IPS-15b (cell line): ENCODE data around the gene CD207.
"Not testable (repeated sequence)": the region's sequence is repeated elsewhere in the genome, so short reads cannot be mapped to it uniquely, and the experiment has no call there.

ENCODE experiments used
- H3K27me3 ChIP-seq: one replicate; pipeline ENCODE4 v1.6.1; 2013; ENCODE audit warnings: low read length; ENCODE audit not compliant: control insufficient read depth, insufficient read depth
- H3K36me3 ChIP-seq: one replicate; pipeline ENCODE4 v1.6.1; 2013; ENCODE audit warnings: low read length; ENCODE audit not compliant: control insufficient read depth, insufficient read depth
- H3K4me1 ChIP-seq: one replicate; pipeline ENCODE4 v1.6.1; 2013; ENCODE audit warnings: mild to moderate bottlenecking, low read length; ENCODE audit not compliant: control insufficient read depth, insufficient read depth
- H3K4me3 ChIP-seq: one replicate; pipeline ENCODE4 v1.5.1; 2013; ENCODE audit warnings: low read depth, low read length
- H3K9ac ChIP-seq: one replicate; pipeline ENCODE4 v1.6.1; 2013; ENCODE audit warnings: low read depth, mild to moderate bottlenecking, low read length
- H3K9me3 ChIP-seq: one replicate; pipeline ENCODE4 v1.6.1; 2013; ENCODE audit warnings: mild to moderate bottlenecking, low read length; ENCODE audit not compliant: control insufficient read depth, insufficient read depth

CD207 gene

DNA sequence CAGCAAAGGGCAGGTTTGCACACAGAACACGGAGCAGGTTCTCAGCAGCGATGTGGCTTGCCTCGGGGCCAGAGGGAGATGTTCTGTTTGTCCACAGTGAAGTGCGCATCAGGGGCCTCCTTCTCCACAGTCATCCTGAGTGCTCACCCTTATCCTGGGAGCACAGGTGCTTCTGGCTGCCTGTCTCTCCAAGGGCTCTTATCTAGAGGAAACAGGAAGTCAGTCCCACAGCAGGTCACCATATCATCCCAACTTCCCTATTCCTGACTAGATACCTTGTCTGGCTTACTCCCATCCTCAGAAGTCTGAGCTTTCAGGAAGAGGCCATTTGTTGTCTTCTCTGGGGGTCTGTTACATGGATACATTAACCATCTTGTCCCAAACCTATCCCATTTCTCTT, at the start of gene CD207:
Gene CD207 (minus strand): TSS at position 174 of the 400 bp plus-strand sequence. CDS start 40 bp downstream, at position 134.
- Histone ChIP-seq H3K9me3 (no peaks in the 10 kb centered on the region), H3K36me3 (no peaks in the 10 kb centered on the region), H3K4me3 (no peak within 1 kb of the TSS), H3K27me3 (no peaks in the 10 kb centered on the region), H3K9ac (no peak within 1 kb of the TSS), H3K4me1 (no peaks in the 10 kb centered on the region)

DNA sequence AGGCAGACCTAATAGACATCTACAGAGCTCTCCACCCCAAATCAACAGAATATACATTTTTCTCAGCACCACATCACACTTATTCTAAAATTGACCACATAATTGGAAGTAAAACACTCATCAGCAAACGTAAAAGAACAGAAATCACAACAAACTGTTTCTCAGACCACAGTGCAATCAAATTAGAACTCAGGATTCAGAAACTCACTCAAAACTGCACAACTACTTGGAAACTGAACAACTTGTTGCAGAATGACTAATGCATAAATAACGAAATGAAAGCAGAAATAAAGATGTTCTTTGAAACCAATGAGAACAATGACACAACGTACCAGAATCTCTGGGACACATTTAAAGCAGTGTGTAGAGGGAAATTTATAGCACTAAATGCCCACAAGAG, 42.9 kb upstream of the CD207 start:
- H3K9ac ChIP-seq, H3K9me3 ChIP-seq, H3K4me3 ChIP-seq, H3K4me1 ChIP-seq, H3K36me3 ChIP-seq: not testable (repeated sequence)
- H3K27me3 ChIP-seq: peaks cover 84% of the 10 kb centered on the region

DNA sequence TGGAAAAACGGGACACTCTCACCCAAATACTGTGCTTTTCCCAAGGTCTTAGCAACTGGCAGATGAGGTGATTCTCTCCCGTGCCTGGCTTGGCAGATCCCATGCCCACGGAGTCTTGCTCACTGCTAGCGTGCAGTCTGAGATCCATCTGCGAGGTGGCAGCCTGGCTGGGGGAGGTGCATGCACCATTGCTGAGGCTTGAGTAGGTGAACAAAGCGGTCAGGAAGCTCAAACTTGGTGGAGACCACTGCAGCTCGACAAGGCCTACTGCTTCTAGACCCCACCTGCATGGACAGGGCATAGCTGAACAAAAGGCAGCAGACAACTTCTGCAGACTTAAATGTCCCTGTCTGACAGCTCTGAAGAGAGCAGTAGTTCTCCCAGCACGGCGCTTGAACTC, 40.5 kb upstream of the CD207 start:
- H3K4me3 ChIP-seq, H3K9ac ChIP-seq, H3K4me1 ChIP-seq, H3K36me3 ChIP-seq, H3K9me3 ChIP-seq: not testable (repeated sequence)
- H3K27me3 ChIP-seq: peaks cover 86% of the 10 kb centered on the region

DNA sequence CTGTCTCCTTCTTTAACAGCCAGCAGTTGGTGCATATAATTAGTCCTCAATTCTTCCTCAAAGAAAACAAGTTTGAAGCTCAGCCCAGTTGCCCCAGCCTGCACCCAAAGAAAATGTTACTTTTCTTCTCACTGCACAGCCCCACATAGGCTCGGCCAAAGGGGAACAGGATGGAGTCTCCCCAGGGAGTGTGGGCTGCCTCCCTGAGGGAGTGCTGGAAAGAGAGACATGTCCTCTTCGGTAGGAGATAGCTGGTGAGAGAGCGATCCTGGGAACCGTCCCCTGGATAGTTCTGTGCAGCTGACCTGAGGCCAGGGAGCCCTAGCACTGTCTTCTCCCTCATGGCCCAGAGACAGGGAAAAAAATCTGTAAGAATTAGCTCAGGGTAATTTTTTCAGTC, 37.9 kb upstream of the CD207 start:
- no peaks in the 10 kb centered on the region for H3K36me3 ChIP-seq
- H3K4me1 ChIP-seq: peaks cover 2% of the 10 kb centered on the region
- no peak overlapping the region for H3K4me3 ChIP-seq
- no peaks in the 10 kb centered on the region for H3K9me3 ChIP-seq
- no peak overlapping the region for H3K9ac ChIP-seq
- H3K27me3 ChIP-seq: peaks cover 84% of the 10 kb centered on the region

DNA sequence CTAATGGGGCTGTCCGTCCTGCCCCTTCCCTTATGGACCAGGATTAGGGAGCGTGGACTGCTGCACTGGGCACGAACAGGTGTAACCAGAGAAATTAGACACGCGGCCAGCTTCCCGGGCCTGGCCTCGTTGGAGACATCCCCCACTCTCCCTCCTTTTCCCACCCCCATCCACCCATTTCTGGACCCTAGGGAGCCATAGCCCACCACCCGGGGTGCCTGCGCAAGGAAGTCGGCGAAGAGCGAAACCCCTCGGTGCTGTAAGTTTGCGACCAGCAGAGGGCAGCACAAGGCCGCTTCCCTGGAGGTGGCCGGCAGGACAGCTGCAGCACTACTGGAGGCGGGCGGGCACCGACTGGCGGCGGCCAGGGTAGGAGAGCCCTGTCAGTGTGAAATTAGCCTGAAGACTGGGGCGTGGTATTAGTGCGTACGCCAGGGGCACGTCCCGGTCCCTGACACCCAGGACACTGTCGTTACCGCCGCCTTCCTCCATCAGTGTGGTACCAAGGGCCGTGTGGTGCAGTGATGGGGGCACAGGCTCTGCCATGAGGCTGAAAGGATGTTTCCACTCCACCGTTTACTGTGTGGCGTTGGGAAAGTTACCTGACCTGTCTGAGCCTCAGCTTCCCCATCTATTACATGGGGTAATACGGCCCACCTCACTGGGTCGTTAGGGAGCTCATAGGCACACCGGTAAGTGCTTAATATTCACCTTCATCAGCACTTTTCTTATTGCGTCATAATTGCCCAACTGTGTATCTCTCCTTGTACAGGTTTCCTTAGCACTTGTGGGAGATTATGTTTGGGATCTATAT, 36.0 kb upstream of the CD207 start:
- peaks cover 69% of the 10 kb centered on the region for H3K27me3 ChIP-seq
- no peaks in the 10 kb centered on the region for H3K9me3 ChIP-seq
- no peaks in the 10 kb centered on the region for H3K36me3 ChIP-seq
- peaks cover 2% of the 10 kb centered on the region for H3K4me1 ChIP-seq
- peak overlapping the region; percentile 26 for H3K4me3 ChIP-seq
- H3K9ac ChIP-seq: no peak overlapping the region

DNA sequence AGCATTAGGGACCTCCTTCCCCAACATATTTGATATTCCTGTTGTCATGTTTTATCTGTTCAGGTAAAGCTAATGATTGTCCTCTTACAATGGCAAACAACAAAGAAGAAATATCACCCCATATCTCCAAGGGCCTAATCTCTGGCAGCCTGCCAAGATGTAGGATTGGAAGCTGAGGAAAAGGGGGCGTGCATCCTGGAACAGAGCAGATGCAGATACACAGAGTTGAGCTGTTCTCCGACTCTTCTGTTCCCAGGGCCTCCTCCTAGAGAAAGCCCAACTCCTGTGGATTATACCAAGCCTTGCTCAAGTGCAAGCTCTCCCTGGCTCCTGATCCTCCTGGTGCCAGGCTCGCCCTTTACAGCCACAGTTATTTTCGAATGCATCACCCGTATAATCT, 35.2 kb upstream of the CD207 start:
- Histone ChIP-seq H3K4me3 (no peak overlapping the region), H3K4me1 (no peaks in the 10 kb centered on the region), H3K27me3 (peaks cover 60% of the 10 kb centered on the region), H3K9ac (no peak overlapping the region), H3K9me3 (no peaks in the 10 kb centered on the region), H3K36me3 (no peaks in the 10 kb centered on the region)

DNA sequence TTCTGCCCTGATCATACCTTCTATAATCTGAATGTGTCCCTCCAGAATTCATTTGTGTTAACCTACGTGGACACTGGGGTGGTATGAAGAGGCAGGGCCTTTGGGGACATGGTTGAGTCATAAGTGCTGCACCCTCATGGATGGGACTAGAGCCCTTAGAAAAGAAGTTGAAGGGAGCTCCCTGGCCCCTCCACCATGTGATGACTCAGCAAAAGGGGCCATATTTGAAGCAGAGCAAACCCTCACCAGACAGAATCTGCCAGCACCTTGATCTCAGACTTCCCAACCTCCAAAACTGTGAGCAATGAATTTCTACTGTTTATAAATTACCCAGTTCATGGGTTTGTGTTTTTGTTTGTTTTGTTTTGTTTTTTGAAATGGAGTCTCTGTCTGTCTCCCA, 33.4 kb upstream of the CD207 start:
- no peaks in the 10 kb centered on the region for H3K4me1 ChIP-seq
- no peaks in the 10 kb centered on the region for H3K36me3 ChIP-seq
- H3K4me3 ChIP-seq: no peak overlapping the region
- no peaks in the 10 kb centered on the region for H3K9me3 ChIP-seq
- no peak overlapping the region for H3K9ac ChIP-seq
- H3K27me3 ChIP-seq: peaks cover 55% of the 10 kb centered on the region

DNA sequence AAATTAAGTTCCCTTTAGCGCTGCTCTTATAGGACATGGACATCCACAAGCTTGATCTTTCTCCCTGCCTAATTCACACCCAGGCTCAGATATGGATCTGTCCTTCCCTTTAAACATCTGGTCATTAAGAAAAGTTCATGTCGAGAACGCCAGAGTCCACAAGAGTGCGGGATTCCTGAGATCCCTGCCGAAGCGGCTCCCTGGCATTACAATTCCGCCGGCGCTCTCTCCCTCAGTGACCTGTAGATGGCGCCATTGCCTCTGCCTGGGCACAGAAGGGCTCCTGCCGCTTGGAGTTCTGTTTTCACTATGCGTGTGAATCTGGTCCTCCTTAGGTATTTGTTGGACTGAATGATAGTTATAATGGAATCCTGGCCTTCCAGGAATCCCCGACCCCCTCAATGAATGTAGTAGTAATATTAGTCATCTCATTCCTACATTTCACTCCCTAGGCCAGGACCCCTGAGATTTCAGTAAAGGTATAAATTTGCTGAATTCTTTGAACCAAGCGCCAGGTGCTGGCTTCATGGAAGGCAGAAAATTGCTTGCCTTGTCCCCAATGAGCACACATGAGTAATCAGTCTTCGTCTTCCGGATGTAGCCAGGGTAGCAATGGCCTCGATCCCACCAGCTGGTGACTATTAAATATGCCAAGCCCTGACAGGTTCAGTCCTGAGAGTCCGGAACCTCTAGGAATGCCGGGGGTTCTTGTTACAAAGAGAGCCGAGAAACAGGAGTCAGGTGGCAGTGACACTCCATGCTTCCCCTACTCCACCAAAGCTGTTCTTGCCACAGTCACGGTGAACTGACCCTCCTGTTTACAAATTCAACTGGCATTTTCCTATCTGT, 26.4 kb upstream of the CD207 start:
- H3K9me3 ChIP-seq: no peaks in the 10 kb centered on the region
- no peaks in the 10 kb centered on the region for H3K4me1 ChIP-seq
- peaks cover 60% of the 10 kb centered on the region for H3K27me3 ChIP-seq
- H3K9ac ChIP-seq: no peak overlapping the region
- peak overlapping the region; percentile 26 for H3K4me3 ChIP-seq
- no peaks in the 10 kb centered on the region for H3K36me3 ChIP-seq

DNA sequence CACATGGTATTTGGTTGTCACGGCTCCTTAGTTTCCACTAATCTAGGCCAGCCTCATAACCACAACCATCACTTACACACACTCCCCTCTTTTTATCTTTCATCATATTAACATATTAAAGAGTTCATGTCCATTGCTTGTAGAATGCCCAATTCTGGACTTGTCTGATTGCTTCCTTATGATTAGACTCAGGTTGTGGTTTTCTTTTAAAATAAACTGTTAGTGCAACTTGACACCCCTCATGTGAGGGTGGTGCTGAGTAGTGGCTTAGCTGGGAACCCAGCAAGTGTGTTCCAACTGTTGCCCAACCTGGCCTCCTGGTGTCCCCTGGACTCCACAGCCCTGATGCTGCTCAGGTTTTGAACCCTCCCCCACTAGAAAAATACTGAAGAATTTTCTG, 20.1 kb upstream of the CD207 start:
- no peak overlapping the region for H3K4me3 ChIP-seq
- H3K36me3 ChIP-seq: no peaks in the 10 kb centered on the region
- no peak overlapping the region for H3K9ac ChIP-seq
- no peaks in the 10 kb centered on the region for H3K9me3 ChIP-seq
- no peaks in the 10 kb centered on the region for H3K4me1 ChIP-seq
- peaks cover 27% of the 10 kb centered on the region for H3K27me3 ChIP-seq

DNA sequence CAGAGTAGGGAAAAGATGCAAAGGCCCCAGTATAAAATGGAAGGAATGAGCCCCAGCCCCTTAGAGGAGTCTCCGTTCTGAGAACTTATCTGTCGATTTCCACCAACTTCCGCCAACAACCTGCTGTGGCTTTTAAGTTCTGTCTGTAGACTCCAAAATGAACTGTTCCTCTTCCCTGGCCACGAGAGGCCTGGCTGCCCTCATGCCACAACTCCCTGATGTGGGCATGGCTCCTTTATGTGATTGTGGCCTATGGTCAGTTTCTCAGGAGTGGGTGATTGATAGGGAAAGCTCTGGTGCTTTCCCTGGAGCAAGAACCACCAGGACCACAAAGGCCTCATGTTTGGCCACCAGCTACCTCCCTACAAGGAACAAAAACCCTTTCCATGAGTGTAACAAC, 18.8 kb upstream of the CD207 start:
- H3K36me3 ChIP-seq: no peaks in the 10 kb centered on the region
- H3K27me3 ChIP-seq: peaks cover 15% of the 10 kb centered on the region
- no peak overlapping the region for H3K9ac ChIP-seq
- no peaks in the 10 kb centered on the region for H3K9me3 ChIP-seq
- H3K4me3 ChIP-seq: no peak overlapping the region
- H3K4me1 ChIP-seq: no peaks in the 10 kb centered on the region

DNA sequence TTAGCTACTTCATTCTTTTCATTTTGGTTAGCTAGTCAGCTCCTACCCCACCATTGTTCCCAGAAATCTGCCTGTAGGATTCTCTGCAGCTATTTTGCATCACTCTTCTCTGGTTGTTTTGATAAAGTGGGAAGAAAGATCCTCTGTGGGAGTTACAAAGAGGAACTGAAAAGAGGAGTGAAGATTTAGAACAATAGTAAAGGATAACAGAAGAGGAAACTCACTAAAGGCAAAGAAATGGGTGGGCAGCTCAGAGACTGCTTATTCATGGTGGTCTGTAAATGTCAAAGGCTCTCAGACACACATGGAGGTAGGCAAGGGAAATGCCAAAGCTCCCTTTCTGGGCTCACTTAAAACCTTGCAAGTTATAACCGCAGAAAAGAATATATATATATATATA, 17.2 kb upstream of the CD207 start:
- Histone ChIP-seq H3K36me3 (no peaks in the 10 kb centered on the region), H3K9ac (no peak overlapping the region), H3K4me1 (no peaks in the 10 kb centered on the region), H3K9me3 (no peaks in the 10 kb centered on the region), H3K27me3 (peaks cover 7% of the 10 kb centered on the region), H3K4me3 (no peak overlapping the region)

DNA sequence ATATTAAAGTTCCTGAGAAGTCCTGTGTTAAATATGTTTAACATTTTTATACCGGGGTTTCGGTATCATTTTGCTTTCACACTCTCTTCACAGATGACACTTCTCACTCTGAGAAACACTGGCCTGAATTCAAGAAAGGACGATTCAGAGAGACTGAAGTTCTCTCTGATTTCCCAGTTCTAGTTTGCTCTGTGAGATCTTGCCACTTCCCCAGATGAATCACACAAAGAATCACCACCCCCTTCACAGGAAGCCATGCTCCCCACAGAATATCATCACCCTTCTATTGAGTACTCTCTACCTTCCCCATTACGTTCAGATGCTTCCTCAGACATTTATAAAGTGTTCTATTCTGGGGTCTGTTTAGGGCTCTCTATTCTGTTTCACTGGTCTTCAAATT, 16.1 kb upstream of the CD207 start:
- no peak overlapping the region for H3K9ac ChIP-seq
- H3K4me3 ChIP-seq: no peak overlapping the region
- no peaks in the 10 kb centered on the region for H3K4me1 ChIP-seq
- H3K36me3 ChIP-seq: no peaks in the 10 kb centered on the region
- H3K9me3 ChIP-seq: no peaks in the 10 kb centered on the region
- H3K27me3 ChIP-seq: peaks cover 2% of the 10 kb centered on the region
